Dedifferentiated amniotic fluid mesenchymal stem cell (primary cell): Measurements from ENCODE around the gene BNIPL.

Experiments
- DNase-seq: peaks from one replicate; pipeline ENCODE4 v3.0.0-alpha.2; 2016; ENCODE audit errors: extremely low spot score

BNIPL gene, protein sequence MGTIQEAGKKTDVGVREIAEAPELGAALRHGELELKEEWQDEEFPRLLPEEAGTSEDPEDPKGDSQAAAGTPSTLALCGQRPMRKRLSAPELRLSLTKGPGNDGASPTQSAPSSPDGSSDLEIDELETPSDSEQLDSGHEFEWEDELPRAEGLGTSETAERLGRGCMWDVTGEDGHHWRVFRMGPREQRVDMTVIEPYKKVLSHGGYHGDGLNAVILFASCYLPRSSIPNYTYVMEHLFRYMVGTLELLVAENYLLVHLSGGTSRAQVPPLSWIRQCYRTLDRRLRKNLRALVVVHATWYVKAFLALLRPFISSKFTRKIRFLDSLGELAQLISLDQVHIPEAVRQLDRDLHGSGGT

GRCh38 chr1:151036356-151036755, at the start of gene BNIPL:
TSS of gene BNIPL (plus strand) at chr1:151036586. CDS start at chr1:151036726, 140 bp downstream.
- no peak for DNase-seq

- no peak for DNase-seq
Measured at GRCh38 chr1:150987924-150988323, 48.5 kb upstream of the BNIPL start.

- no peak for DNase-seq
Measured at GRCh38 chr1:150992626-150993025, 43.8 kb upstream of the BNIPL start.

GRCh38 chr1:150994248-150994647, 42.1 kb upstream of the BNIPL start:
- no peak for DNase-seq

- DNase-seq, result no peak
Measured at GRCh38 chr1:150995460-150995859, 40.9 kb upstream of the BNIPL start.

GRCh38 chr1:150995896-150996295, 40.5 kb upstream of the BNIPL start:
- DNase-seq, result no peak

DNA sequence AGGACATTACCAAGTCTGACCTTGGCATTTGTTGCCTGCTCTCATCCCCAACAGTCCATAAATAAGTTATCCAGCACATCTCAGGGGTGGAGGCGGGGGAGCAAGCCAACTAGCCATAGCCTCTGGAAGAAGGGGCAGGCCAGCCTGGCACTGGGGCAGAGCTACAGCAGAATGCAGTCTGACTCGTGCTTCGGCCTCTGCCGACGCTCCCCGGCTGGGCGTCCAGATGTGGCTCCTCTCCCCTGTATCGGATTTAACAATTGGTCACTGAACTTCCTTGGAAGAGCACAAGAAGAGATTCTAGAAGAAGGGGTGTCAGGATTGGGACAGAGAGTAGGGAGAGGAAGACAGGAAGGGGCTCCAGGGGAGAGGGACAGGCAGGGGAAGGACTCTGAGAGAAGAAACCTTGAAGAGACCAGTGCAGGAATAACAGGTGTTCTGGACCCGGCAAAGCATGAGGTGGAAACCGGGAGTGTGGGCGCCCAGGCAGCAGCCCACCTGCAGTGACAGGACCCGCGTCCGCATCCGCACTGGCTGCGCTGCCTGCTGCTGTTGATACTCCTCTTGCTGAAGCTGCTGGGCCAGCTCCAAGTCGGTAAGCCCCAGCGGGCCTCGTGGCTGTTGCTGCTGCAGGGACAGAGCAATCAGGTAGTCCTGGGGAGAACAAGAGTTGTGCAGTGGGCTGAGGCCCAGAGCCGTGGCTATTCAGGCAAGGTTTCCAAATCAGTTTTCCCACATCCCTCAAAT, 39.1 kb upstream of the BNIPL start:
- no peak for DNase-seq

DNA sequence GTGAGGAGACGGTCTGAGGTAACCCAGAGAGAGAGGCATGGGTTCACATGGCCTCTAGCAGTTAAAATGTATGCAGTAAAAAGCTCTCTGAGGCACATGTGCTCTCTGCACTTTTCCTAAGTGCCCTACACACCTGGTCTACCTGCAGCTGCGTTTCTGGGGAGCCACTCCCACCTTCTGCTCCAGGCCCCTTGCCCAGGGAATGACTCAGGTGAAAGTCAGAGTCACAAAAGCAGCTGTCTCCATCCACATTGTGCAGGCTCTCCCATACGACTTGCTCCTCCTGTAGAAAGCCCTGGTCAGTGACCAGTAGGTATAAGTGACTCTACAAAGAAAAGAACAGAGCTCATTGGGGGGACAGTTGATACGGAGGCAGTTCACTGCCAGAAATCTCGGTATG, 38.4 kb upstream of the BNIPL start:
- DNase-seq, result no peak

GRCh38 chr1:150999051-150999674, 37.2 kb upstream of the BNIPL start:
- no peak for DNase-seq

DNA sequence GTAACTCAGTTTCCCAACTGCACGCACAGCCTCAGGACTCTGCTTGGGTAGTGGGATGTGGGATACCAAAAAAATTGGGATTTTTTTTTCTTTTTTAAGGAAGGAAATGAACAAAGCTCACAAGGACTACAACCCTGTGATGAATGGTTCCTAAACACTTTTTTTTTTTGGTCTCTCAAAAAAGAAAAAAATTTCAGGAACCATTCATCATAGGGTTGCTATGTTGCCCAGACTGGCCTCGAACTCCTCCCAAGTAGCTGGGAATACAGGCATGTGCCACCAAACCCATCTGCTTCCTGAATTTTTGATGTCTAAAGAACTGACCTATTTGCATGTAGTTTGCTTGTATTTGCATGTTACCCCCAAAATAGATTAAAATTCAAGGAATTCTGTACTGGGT, 36.5 kb upstream of the BNIPL start:
- DNase-seq, result no peak

DNA sequence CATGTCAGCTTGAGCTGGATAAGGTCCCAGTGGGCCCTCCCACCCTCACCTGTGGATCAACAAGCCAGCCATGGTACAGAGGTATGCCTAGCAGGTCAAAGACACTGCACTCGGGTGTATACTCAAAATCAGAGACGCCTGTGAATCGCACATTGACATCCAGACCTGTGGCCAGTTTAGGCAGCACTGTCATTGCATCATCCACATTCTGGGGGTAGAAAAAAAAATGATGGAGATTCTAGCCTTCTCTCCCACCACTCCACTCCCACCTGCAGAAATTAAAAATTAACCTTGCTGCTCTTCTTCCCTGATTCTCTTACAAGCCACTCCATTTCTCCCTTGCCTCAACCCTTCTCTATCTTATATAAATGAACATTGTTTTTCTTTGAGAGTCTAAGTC, 36.0 kb upstream of the BNIPL start:
- no peak for DNase-seq

DNA sequence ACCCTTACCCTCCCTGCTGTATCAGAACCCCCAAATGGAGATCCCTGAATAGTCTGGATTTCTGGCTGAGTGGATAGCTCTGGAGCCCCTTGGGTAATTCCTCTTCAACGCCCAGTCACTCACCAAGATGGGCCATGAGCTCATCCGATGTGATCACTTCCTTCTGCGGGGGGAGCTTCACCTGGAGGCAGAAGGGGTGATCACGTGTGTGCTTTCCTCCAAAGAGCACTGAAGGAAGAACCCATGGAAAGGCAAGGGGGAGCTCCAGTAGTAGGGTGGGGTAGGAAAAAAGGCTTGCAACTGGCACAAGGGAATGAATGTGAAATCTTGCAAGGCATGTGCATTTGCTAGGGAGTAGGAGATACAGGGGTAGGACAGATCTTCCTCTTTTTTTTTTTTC, 34.8 kb upstream of the BNIPL start:
- no peak for DNase-seq

DNA sequence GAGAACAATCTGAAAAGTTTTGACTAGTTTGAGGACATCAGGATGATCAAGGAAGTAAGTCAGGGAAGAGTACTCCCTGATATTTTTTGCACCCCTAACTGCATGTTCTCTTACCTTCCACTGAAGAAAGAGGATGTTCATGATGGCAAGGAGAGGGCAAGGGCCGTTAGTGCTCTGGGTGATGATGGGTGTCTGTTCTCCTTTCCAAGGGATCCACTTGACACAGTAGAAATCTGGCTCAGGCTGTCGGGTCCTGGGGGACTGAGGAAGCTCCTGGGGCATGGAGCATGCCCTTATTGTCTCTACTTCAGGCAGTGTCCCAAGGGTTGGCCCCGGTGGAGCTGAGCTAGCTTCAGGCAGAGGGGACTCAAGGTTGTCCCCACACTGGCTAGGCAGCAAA, 34.3 kb upstream of the BNIPL start:
- no peak for DNase-seq

- no peak for DNase-seq
Measured at GRCh38 chr1:151002611-151003010, 33.8 kb upstream of the BNIPL start.

GRCh38 chr1:151003180-151003579, 33.2 kb upstream of the BNIPL start:
- no peak for DNase-seq

DNA sequence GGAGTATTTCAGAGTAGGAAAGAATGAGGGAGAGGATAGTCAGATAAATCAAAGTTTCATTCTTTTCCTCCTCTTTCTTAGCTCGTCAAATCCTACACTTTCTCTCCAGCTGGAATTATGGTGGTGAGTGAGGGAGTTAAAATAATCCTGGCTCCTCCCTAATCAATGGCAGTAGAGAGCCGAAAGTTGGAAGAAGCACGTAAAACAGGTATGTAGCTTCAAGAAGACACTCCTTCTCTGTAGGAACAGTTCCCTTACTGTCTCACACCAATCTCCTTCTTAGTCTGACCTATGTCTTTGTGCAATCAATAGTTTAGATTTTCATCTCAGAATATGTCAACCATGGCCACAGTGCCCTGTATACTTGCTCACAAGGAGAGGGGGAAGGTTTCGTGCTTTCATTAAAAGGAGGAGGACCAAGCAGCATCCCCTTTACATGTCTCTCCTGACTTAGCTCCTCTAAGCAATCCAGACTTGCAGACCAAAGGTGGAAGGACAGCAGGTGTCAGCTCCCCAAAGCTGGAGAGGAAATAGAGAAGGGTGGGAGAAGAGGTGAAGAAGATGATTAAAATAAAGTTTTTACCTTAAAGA, 30.6 kb upstream of the BNIPL start:
- no peak for DNase-seq

- DNase-seq, result peak; percentile 90
Measured at GRCh38 chr1:151006327-151007052, 29.9 kb upstream of the BNIPL start, which contains the start of gene MINDY1. TSS of gene MINDY1 (minus strand) at chr1:151006902. CDS start at chr1:151002617, 4,285 bp downstream.

DNA sequence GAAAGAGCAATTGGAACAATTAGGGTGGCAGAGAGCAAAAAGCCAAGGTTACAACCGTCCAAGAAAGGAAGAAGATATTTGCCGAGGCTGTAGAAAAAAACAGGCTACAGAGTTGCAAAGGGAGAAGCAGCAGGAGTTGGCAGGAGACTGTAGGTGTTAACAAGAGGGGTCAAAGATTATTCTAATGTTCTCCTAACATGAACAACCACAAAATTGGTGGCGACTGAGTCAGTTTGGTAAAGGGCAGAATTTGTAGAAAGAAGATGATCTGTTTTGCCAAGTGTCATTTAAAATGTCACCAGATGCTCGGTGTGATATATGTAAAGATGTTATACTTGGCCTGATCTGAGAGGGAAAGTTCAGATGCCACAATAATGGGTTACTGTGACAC, 28.5 kb upstream of the BNIPL start:
- no peak for DNase-seq

GRCh38 chr1:151008244-151009205, 27.9 kb upstream of the BNIPL start, which contains the start of gene PRUNE1:
TSS of gene PRUNE1 (plus strand) at chr1:151008449. CDS start at chr1:151008633, 184 bp downstream.
- peak; percentile 98 for DNase-seq

DNA sequence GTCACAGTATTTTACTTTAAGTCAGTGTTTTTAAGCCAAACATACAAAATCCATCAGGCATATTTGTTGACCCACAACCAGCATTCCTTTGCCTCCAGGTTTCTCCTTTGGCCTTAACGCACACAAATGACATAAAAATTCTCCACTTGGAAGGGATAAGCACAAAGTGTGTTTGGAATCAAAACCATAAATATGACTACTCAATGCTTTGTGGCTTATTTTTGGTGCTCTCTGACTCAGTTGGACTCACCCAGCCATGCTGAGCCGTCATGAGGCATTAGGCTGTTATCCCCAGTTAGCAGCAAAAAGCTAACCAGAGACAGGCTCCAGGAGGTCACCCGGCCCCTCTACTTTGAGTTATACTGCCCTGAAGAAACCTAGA, 27.2 kb upstream of the BNIPL start:
- no peak for DNase-seq
